Panc1 (cell line): Measurements from ENCODE around the gene OR6N1. TPM values are rescaled to one million over a fixed set of nuclear protein-coding genes. Genes with fewer than 3 reads are reported as not detected.
A peak's percentile ranks its signal among the peaks of the same experiment; 100 is the strongest.

Experiments used
- ATAC-seq: fragments of 200-7000 bp; cut with Tn5 transposase; 2 replicates; pipeline ENCODE4 v1.9.1; 2020; ENCODE audit warnings: mild to moderate bottlenecking, moderate library complexity
- BruUV-seq: library from RNA; stranded (reverse); fragments of 400-500 nt; replicated peaks from 2 replicates; lab custom pipeline; 2021; lab: Mats Ljungman, UMichigan
- CTCF ChIA-PET: fragments of 300-600 bp; sonication (Branson Sonifier 250); formaldehyde crosslinking; loops from one replicate; lab custom pipeline; 2022; ENCODE audit warnings: antibody characterized with exemption; lab: Charles Lee
- POLR2A ChIA-PET: fragments of 300-600 bp; sonication (Branson Sonifier 250); formaldehyde crosslinking; loops from one replicate; lab custom pipeline; 2022; ENCODE audit warnings: antibody characterized with exemption; lab: Charles Lee
- DNase-seq: peaks from one replicate; pipeline ENCODE4 v3.0.0-alpha.2; 2010; ENCODE audit warnings: low read depth, low spot score
- H3K27ac ChIP-seq: 2 replicates; pipeline ENCODE4 v1.5.1; 2011; ENCODE audit warnings: mild to moderate bottlenecking, low read length, inconsistent platforms
- H3K27me3 ChIP-seq: fragments of 200-500 bp; sonication (Bioruptor generic); 2 replicates; pipeline ENCODE4 v1.6.0; 2014; ENCODE audit warnings: low read length, inconsistent platforms; ENCODE audit not compliant: control insufficient read depth, insufficient read depth
- H3K36me3 ChIP-seq: fragments of 200-500 bp; sonication (Bioruptor generic); 2 replicates; pipeline ENCODE4 v1.5.1; 2014; ENCODE audit warnings: inconsistent platforms, mild to moderate bottlenecking, low read length, moderate library complexity; ENCODE audit not compliant: control insufficient read depth, insufficient read depth
- H3K4me1 ChIP-seq: 2 replicates; pipeline ENCODE4 v1.5.1; 2011; ENCODE audit warnings: inconsistent platforms, mild to moderate bottlenecking, low read length, moderate library complexity; ENCODE audit not compliant: control insufficient read depth, insufficient read depth
- H3K4me3 ChIP-seq, 2 experiments: 2 replicates each; pipeline ENCODE4 v1.5.1; 2011 to 2012; ENCODE audit warnings: low read depth in 2 of 2, low read length in 2 of 2, mild to moderate bottlenecking in 2 of 2, inconsistent platforms in 1 of 2, moderate library complexity in 1 of 2
- H3K9me3 ChIP-seq: fragments of 200-500 bp; sonication (Bioruptor generic); 2 replicates; pipeline ENCODE4 v1.5.1; 2014; ENCODE audit warnings: low read depth, mild to moderate bottlenecking, inconsistent platforms, low read length, moderate library complexity; ENCODE audit not compliant: control insufficient read depth, insufficient read depth
- POLR2AphosphoS5 ChIP-seq: IDR thresholded peaks from 2 replicates; pipeline ENCODE4 v1.6.1; 2012; ENCODE audit warnings: mild to moderate bottlenecking, low read depth, low read length, moderate library complexity
- SIN3A ChIP-seq: IDR thresholded peaks from 2 replicates; pipeline ENCODE4 v1.6.1; 2012; ENCODE audit warnings: low read depth, mild to moderate bottlenecking, low read length, moderate library complexity, borderline replicate concordance; ENCODE audit not compliant: insufficient read depth
- TCF7L2 ChIP-seq: IDR thresholded peaks from 2 replicates; pipeline ENCODE4 v1.6.1; 2011; ENCODE audit warnings: mild to moderate bottlenecking, low read depth, low read length, inconsistent platforms
- in situ Hi-C: cut with HindIII; loops from 2 replicates; pipeline ENCODE4 v1.10.0; 2016; ENCODE audit warnings: low sequenced_read_pairs, low pct_unique_long_range_greater_than_20kb
- intact Hi-C: fragments of 100-400 bp; cut with micrococcal nuclease; formaldehyde crosslinking; loops from one replicate; pipeline ENCODE4 v1.10.0; 2022; ENCODE audit not compliant: unreplicated experiment
- total RNA-seq: library from RNA; stranded (reverse); gene quantifications from one replicate; pipeline ENCODE4 v1.2.1, GENCODE V29; 2021; ENCODE audit not compliant: unreplicated experiment
- TF ChIP-seq, protein P1 (sequence below): fragments of 450-650 bp; IDR thresholded peaks from 2 replicates; pipeline ENCODE4 v1.5.1; 2017; ENCODE audit warnings: mild to moderate bottlenecking
- TF ChIP-seq, protein P2 (sequence below), 2 experiments: IDR thresholded peaks; 2 replicates each; pipeline ENCODE4 v1.6.1; 2011 to 2012; ENCODE audit warnings: low read depth in 2 of 2, control low read depth in 1 of 2, low read length in 1 of 2, mild to moderate bottlenecking in 1 of 2, moderate library complexity in 1 of 2; ENCODE audit not compliant: insufficient read depth in 1 of 2

The OR6N1 gene
- total RNA-seq, 1 experiment from 2014 or later: not detected

DNA sequence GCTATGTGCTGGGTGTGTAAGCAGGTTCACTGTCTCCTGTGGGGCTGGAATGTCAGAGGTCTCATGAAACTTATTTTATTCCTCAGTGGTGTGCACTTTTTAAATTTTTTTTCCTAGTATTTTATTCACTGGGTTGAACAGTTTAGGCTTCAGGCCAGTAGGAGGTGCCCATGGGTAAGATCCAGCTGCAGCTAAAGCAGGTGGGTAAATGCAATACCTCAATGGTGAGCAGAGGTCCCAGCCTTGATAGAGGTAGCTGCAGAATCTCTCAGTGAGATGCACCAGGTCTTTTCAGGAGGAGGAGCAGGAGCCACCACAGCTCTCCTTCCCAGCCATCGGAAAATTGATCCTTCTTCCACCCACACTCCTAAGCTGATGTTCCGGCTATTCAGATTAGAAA is 21.6 kb upstream of the OR6N1 start:
- CTCF ChIA-PET: no interaction called here
- no TSS peak for BruUV-seq
- Histone ChIP-seq H3K27ac (no peak overlapping the region), H3K27me3 (no peaks in the 10 kb centered on the region), H3K36me3 (no peaks in the 10 kb centered on the region), H3K4me3 (no peak overlapping the region), H3K9me3 (no peaks in the 10 kb centered on the region), H3K4me1 (no peaks in the 10 kb centered on the region)
- POLR2A ChIA-PET: no interaction called here
- intact Hi-C loops: no loop called here
- DNase-seq (no peak), ATAC-seq (no peak)
- TF ChIP-seq SIN3A (no peak), TCF7L2 (no peak)
- TF ChIP-seq, protein P1, sequence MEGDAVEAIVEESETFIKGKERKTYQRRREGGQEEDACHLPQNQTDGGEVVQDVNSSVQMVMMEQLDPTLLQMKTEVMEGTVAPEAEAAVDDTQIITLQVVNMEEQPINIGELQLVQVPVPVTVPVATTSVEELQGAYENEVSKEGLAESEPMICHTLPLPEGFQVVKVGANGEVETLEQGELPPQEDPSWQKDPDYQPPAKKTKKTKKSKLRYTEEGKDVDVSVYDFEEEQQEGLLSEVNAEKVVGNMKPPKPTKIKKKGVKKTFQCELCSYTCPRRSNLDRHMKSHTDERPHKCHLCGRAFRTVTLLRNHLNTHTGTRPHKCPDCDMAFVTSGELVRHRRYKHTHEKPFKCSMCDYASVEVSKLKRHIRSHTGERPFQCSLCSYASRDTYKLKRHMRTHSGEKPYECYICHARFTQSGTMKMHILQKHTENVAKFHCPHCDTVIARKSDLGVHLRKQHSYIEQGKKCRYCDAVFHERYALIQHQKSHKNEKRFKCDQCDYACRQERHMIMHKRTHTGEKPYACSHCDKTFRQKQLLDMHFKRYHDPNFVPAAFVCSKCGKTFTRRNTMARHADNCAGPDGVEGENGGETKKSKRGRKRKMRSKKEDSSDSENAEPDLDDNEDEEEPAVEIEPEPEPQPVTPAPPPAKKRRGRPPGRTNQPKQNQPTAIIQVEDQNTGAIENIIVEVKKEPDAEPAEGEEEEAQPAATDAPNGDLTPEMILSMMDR: peak; percentile 16; the same call in 1 of the 2 replicates
- TF ChIP-seq, protein P2, sequence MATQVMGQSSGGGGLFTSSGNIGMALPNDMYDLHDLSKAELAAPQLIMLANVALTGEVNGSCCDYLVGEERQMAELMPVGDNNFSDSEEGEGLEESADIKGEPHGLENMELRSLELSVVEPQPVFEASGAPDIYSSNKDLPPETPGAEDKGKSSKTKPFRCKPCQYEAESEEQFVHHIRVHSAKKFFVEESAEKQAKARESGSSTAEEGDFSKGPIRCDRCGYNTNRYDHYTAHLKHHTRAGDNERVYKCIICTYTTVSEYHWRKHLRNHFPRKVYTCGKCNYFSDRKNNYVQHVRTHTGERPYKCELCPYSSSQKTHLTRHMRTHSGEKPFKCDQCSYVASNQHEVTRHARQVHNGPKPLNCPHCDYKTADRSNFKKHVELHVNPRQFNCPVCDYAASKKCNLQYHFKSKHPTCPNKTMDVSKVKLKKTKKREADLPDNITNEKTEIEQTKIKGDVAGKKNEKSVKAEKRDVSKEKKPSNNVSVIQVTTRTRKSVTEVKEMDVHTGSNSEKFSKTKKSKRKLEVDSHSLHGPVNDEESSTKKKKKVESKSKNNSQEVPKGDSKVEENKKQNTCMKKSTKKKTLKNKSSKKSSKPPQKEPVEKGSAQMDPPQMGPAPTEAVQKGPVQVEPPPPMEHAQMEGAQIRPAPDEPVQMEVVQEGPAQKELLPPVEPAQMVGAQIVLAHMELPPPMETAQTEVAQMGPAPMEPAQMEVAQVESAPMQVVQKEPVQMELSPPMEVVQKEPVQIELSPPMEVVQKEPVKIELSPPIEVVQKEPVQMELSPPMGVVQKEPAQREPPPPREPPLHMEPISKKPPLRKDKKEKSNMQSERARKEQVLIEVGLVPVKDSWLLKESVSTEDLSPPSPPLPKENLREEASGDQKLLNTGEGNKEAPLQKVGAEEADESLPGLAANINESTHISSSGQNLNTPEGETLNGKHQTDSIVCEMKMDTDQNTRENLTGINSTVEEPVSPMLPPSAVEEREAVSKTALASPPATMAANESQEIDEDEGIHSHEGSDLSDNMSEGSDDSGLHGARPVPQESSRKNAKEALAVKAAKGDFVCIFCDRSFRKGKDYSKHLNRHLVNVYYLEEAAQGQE (IDR thresholded peaks at IDR 0.05; ENCODE audit: insufficient read depth in 1 of 2, low read depth in 2 of 2, low read length in 1 of 2): no peak
- in situ Hi-C loops: no loop called here

GRCh38 chr1:158781104-158781503 is 9.1 kb upstream of the OR6N1 start, which contains the start of gene OR6N2:
Gene OR6N2, minus strand, starts transcription at chr1:158781204. Its CDS starts 3,569 bp downstream, at chr1:158777635.
- ATAC-seq (no peak), DNase-seq (no peak)
- TF ChIP-seq, protein P2 (IDR thresholded peaks at IDR 0.05; ENCODE audit: insufficient read depth in 1 of 2, low read depth in 2 of 2, low read length in 1 of 2): no peak
- no peak for TF ChIP-seq POLR2AphosphoS5
- TF ChIP-seq TCF7L2: no peak
- no peak for TF ChIP-seq SIN3A
- TF ChIP-seq, protein P1: no peak
- in situ Hi-C loops: no loop called here
- ChIA-PET CTCF (no interaction called here), POLR2A (no interaction called here)
- Histone ChIP-seq H3K36me3 (no peaks in the 10 kb centered on the region), H3K27ac (no peak within 1 kb of the TSS), H3K4me1 (no peaks in the 10 kb centered on the region), H3K4me3 (no peak within 1 kb of the TSS), H3K9me3 (no peaks in the 10 kb centered on the region), H3K27me3 (no peaks in the 10 kb centered on the region)
- no TSS peak for BruUV-seq
- intact Hi-C loops: no loop called here
